Measurements from ENCODE around the gene SYMPK. TPM values are rescaled to one million over a fixed set of nuclear protein-coding genes. Genes with fewer than 3 reads are reported as not detected.

SYMPK gene
- total RNA-seq, 2 donors from 2014 or later: 55.7 to 101 TPM

- Histone ChIP-seq H3K27me3 (no peaks in the 10 kb centered on the region), H3K27ac (no peak overlapping the region), H3K36me3 (peaks cover 5% of the 10 kb centered on the region), H3K9ac (ENCODE audit: low read depth in 2 of 2, low read length in 2 of 2) (no peak overlapping the region), H3K4me3 (no peak overlapping the region), H3K9me3 (no peaks in the 10 kb centered on the region), H3K4me1 (peaks cover 4% of the 10 kb centered on the region)
- DNase-seq: no peak
- TF ChIP-seq CTCF (IDR thresholded peaks at IDR 0.05): no peak
- intact Hi-C loops (cut with DNase I): no loop called here
Observed at GRCh38 chr19:45823182-45823581, 39.8 kb downstream of the SYMPK start.

GRCh38 chr19:45822716-45823115, 40.2 kb downstream of the SYMPK start:
- Histone ChIP-seq H3K27me3 (no peaks in the 10 kb centered on the region), H3K4me1 (peaks cover 4% of the 10 kb centered on the region), H3K9me3 (no peaks in the 10 kb centered on the region), H3K4me3 (no peak overlapping the region), H3K27ac (no peak overlapping the region), H3K36me3 (peaks cover 5% of the 10 kb centered on the region), H3K9ac (ENCODE audit: low read depth in 2 of 2, low read length in 2 of 2) (no peak overlapping the region)
- intact Hi-C loops (cut with DNase I): no loop called here
- DNase-seq: no peak
- no peak for TF ChIP-seq CTCF (IDR thresholded peaks at IDR 0.05)

GRCh38 chr19:45821570-45821969, 41.4 kb downstream of the SYMPK start:
- no peak overlapping the region for H3K4me3 ChIP-seq
- no peak for DNase-seq
- intact Hi-C loops (cut with DNase I): no loop called here
- H3K27ac ChIP-seq: no peak overlapping the region
- H3K4me1 ChIP-seq: peaks cover 4% of the 10 kb centered on the region
- H3K9ac ChIP-seq (ENCODE audit: low read depth in 2 of 2, low read length in 2 of 2): no peak overlapping the region
- TF ChIP-seq CTCF (IDR thresholded peaks at IDR 0.05): no peak
- H3K36me3 ChIP-seq: peaks cover 5% of the 10 kb centered on the region
- H3K9me3 ChIP-seq: no peaks in the 10 kb centered on the region
- no peaks in the 10 kb centered on the region for H3K27me3 ChIP-seq

GRCh38 chr19:45821103-45821521, 41.8 kb downstream of the SYMPK start:
- Histone ChIP-seq H3K9me3 (no peaks in the 10 kb centered on the region), H3K36me3 (peaks cover 3% of the 10 kb centered on the region), H3K27me3 (no peaks in the 10 kb centered on the region), H3K27ac (no peak overlapping the region), H3K4me1 (peaks cover 4% of the 10 kb centered on the region), H3K9ac (ENCODE audit: low read depth in 2 of 2, low read length in 2 of 2) (no peak overlapping the region), H3K4me3 (no peak overlapping the region)
- TF ChIP-seq CTCF (IDR thresholded peaks at IDR 0.05): no peak
- no peak for DNase-seq
- intact Hi-C loops (cut with DNase I): no loop called here

GRCh38 chr19:45820413-45821102, 42.4 kb downstream of the SYMPK start:
- H3K27ac ChIP-seq: no peak overlapping the region
- H3K4me1 ChIP-seq: peaks cover 4% of the 10 kb centered on the region
- no peak for DNase-seq
- no peaks in the 10 kb centered on the region for H3K9me3 ChIP-seq
- no peaks in the 10 kb centered on the region for H3K36me3 ChIP-seq
- intact Hi-C loops (cut with DNase I): no loop called here
- TF ChIP-seq CTCF (IDR thresholded peaks at IDR 0.05): no peak
- H3K27me3 ChIP-seq: no peaks in the 10 kb centered on the region
- H3K9ac ChIP-seq (ENCODE audit: low read depth in 2 of 2, low read length in 2 of 2): no peak overlapping the region
- H3K4me3 ChIP-seq: no peak overlapping the region
